Cardiac fibroblast (primary cell): Measurements from ENCODE around the gene FAM89B.
"Not testable (repeated sequence)": the region's sequence is repeated elsewhere in the genome, so short reads cannot be mapped to it uniquely, and the experiment has no call there.

Experiments used
- DNase-seq, 2 donors: peaks; one replicate each; pipeline versions ENCODE4 v3.0.0 to v3.0.0-alpha.2; 2010; ENCODE audit warnings: low read depth in 2 of 2
- H3K4me3 ChIP-seq, 2 donors: replicated peaks in 1 of 2; 1 replicate in 1 of 2; 2 replicates in 1 of 2; pipeline ENCODE4 v1.5.1; 2011; ENCODE audit warnings: low read depth in 2 of 2, low read length in 2 of 2, mild to moderate bottlenecking in 2 of 2, moderate library complexity in 1 of 2
- CTCF ChIP-seq: IDR thresholded peaks from one replicate; pipeline ENCODE4 v1.5.1; 2011; ENCODE audit warnings: low read depth, mild to moderate bottlenecking, low read length, inconsistent platforms

FAM89B gene

GRCh38 chr11:65572356-65573051 lies at the start of gene FAM89B:
FAM89B (plus strand) TSS chr11:65572538; CDS start chr11:65572670, 132 bp downstream.
- TF ChIP-seq CTCF: no peak
- peak within 1 kb of the TSS; percentile 98 to 99 for H3K4me3 ChIP-seq
- peak; percentile 83 to 87 for DNase-seq

DNA sequence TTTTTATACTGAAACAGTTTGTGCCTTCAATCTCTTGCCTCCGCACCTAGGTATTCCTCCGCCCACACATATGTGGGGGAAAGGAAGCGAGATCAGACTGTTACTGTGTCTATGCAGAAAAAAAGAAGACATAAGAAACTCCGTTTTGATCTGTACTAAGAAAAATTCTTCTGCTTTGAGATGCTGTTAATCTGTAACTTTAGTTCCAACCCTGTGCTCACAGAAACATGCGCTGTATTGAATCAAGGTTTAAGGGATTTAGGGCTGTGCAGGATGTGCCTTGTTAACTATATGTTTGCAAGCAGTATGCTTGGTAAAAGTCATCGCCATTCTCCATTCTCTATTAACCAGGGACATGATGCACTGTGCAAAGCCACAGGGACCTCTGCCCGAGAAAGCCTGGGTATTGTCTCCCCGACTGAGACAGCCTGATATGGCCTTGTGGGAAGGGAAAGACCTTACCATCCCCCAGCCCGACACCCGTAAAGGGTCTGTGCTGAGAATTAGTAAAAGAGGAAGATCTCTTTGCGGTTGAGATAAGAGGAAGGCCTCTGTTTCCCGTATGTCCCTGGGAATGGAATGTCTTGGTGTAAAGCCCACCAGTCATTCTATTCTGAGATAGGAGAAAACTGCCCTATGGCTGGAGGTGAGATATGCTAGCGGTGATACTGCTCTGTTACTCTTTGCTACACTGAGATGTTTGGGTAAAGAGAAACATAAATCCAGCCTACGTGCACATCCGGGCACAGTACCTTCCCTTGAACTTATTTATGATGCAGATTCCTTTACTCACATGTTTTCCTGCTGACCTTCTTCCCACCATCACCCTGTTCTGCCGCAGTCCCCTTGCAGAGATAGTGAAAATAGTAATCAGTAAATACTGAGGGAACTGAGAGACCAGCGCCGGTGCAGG lies 49.4 kb upstream of the FAM89B start:
- not testable (repeated sequence) for H3K4me3 ChIP-seq
- peak in 1 of 2 donors; percentile 51 for DNase-seq

- H3K4me3 ChIP-seq, DNase-seq: not testable (repeated sequence)
Measured at GRCh38 chr11:65523631-65523968, 48.7 kb upstream of the FAM89B start.

GRCh38 chr11:65524014-65524740 lies 48.2 kb upstream of the FAM89B start:
- no peak for TF ChIP-seq CTCF
- DNase-seq: no peak
- peak overlapping the region; percentile 21 to 33 for H3K4me3 ChIP-seq

DNA sequence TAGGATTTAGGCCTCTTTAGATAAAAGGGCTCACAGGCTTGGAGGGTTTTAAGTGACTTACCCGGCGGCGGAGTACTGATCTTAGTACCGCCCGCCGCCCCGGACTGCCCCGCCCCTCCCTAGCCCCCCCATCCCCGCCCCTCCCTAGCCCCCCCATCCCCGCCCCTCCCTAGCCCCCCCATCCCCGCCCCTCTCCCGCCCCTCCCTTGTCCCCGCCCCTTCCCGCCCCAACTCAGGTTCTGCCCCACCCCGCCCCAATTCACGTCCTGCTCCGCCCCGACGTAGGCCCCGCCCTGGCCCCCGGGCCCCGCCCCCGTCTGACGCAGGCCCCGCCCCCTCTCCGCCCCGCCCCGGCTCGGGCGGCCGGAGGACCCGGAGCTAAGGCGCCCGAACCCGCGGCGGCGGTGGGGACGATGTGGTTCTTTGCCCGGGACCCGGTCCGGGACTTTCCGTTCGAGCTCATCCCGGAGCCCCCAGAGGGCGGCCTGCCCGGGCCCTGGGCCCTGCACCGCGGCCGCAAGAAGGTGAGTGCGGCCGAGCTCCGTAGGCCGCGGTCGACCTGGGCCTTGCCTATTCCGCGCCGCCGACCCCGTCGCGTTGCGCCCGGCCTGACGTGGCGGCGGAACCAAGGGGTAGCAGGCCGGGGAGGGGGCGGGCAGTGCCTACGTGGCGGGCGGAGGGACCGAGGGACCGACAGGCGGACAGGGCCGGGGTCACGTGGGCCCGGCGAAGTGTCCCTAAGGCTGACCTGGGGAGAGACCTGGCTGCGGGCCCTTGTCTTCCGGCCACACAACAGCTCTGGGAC lies 47.4 kb upstream of the FAM89B start, which contains the start of gene SCYL1:
TSS of gene SCYL1 (plus strand) at position 343 of the 805 bp plus-strand sequence. CDS start at position 414, 71 bp downstream.
- TF ChIP-seq CTCF: no peak
- DNase-seq: peak; percentile 82 to 92
- H3K4me3 ChIP-seq: peak within 1 kb of the TSS; percentile 72 to 82

DNA sequence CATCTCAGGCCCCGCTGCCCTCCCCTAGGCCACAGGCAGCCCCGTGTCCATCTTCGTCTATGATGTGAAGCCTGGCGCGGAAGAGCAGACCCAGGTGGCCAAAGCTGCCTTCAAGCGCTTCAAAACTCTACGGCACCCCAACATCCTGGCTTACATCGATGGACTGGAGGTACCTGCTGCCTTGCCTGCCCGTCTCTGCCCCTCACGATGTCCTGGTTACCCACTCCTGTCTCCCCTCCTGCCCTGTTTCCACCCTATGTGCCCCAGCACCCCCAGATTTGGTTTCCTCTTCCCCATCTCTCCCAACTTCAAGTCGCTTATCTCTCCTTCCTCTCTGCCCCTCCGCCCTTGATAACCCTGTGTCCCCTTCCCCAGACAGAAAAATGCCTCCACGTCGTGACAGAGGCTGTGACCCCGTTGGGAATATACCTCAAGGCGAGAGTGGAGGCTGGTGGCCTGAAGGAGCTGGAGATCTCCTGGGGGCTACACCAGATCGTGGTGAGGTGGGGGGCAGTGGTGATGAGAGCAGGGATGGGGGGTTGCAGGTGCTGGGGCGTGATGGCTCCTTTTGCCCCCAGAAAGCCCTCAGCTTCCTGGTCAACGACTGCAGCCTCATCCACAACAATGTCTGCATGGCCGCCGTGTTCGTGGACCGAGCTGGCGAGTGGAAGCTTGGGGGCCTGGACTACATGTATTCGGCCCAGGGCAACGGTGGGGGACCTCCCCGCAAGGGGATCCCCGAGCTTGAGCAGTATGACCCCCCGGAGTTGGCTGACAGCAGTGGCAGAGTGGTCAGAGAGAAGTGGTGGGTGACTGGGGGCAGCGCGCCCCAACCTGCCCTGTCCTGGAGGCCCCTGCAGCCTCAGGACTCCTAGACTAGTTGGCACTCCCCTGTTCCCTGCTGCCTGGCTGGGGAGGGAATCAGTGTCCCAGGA lies 46.5 kb upstream of the FAM89B start:
- H3K4me3 ChIP-seq: peak overlapping the region; percentile 72 to 82
- DNase-seq: no peak
- TF ChIP-seq CTCF: no peak
